ENCODE measurements around the gene TRAPPC2B.

Gene TRAPPC2B

DNA sequence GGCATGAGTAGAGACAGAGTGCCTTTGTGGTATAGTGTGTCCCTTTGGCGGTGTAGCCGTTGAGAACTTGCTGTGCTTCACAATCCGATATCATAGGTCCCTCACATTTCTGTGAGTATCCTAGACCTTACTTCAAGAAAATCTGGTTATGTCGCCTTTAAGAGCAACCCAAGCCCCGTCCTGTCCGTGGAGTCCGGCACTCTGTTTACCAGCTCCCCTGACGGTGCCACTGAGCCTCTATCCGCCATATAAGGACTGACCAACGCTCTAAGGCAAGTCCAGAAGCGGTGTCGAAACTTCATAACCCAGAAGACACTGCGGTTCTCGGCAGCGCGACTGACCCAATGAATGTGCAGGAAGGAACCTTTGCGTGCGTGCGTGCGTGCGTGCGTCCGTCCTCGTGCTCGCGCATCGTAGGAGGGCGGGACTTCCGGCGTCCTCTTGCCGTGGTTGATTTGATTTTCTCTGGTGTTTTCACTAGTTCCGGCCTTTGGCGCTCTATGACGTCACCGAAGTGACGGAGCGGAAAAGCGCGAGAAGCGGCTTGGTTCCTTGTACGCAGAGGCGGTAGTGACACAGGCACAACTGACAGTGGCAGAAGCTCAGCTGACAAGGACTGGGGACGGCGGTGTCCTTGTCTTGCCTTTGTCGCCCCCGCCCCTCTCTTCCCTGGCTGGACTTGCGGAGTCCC, at the start of gene TRAPPC2B, which contains the start of gene ZNF547:
Gene TRAPPC2B, plus strand, starts transcription at position 555 of the 691 bp plus-strand sequence. CDS start 1,283 bp downstream, outside the sequence.
Gene ZNF547, plus strand, starts transcription at position 555 of the 691 bp plus-strand sequence. CDS start 5,005 bp downstream, outside the sequence.
- DNase-seq (ENCODE audit: low spot score), result peak; percentile 99

DNA sequence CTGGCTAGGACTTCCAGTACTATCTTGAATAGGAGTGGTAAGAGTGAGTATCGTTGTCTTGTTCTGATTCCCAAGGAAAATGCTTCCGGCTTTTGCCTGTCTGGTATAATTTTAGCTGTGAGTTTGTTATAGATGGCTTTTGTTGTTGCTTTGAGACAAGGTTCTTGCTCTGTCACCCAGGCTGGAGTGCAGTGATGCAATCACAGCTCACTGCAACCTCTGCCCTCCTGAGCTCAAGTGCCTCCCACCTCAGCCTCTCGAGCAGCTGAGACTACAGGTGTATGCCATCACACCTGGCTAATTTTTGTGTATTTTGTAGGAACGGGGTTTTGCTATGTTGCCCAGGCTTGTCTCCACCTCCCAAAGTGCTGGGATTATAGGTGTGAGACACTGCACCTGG, 49.2 kb upstream of the TRAPPC2B start:
- no peak for DNase-seq (ENCODE audit: low spot score)

DNA sequence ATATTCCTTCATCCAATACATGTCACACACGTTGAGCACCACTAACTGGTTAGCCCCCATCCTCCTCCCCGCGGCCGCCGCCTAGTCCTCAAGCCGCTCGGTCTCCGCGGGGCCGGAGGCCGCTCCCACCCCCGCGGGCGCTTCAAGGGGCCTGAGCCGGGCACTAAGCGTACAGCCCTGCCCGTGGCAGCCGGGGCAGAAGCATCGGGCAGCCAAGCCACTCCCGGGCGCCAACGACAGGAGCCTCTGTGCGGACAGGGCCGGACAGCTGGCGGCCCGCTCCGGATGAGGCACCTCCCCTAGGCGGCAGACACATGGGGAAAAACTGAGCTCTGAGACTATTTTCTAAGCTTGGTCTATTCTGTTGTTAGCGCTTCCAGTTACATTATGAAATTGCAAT, 45.8 kb upstream of the TRAPPC2B start:
- no peak for DNase-seq (ENCODE audit: low spot score)

DNA sequence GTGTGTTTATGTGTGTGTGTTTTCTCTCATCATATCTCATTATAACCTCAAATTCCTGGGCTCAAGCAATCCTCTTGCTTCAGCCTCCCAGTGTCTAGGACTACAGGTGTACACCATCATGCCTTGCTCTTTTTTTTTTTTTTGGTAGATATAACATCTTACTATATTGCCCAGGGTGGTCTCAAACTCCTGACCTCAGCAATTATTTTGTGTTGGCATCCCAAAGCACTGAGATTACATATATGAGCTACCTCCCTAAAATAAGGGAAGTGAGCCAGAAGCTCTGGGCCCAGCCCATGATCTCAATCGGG, 43.5 kb upstream of the TRAPPC2B start:
- no peak for DNase-seq (ENCODE audit: low spot score)

DNA sequence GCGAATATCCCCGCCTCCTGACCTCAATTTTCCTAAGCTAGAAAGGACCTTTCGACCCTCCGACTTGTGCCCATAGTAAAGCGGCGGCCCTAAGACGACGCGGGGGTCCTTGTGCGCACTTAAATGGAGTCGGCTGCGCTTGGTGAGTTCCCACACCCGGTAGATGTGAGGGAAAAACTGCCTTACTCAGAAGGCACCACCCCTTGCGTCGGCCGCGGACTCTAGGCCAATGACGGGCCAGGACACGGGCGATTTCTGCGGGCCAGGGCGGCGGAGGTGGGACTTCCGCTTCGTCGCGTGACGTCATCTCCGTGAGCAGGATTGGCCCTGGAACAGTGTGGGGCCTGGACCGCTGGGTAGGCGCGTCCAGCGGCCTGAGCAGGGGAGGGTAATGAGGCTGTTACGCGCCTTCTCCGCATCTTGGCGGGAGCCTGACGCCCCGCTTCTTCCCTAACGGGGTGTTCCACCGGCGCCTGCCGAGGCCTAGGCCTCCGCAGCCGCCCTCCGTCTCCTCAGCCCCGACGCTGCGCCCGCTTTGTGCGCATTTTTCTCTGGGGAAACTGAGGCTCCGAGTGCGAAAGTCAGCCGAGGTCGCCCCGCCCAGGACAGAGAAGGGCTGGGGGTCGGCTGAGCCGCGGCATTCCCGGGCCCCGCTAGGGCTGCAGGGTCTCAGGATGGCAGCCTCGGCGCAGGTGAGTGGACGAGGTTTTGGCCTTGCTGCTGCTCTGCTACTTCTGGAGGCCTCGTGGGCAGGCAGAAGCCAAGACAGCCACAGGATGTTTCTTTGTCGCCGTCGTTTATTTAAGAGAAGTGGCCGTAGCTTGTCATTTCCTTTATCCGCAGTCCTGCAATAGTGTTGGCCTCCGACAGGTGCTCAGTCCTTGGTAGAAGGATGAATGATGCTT, 42.9 kb upstream of the TRAPPC2B start, which contains the start of gene ZNF543:
Gene ZNF543, plus strand, starts transcription at position 293 of the 905 bp plus-strand sequence. Its CDS starts 382 bp downstream, at position 675.
- DNase-seq (ENCODE audit: low spot score), result peak; percentile 91

DNA sequence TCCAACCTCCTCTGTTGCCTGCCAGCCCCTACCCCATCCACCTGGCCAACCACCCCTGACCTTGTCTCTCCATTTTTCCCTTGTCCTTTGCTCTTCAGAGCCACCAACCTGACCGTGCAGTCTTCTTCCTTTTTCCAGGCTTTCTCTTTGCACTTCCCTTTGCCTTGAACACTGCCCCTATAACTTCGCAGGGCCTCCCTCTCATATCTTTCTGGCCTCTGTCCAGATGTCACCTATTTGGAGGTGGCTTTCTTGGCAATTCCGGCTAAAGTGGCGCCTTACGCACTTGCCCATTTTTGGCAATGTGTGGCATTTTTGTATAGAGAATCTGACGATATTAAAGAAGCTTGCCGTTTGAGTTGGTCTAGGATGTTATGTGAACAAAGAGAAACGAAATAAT, 42.2 kb upstream of the TRAPPC2B start:
- DNase-seq (ENCODE audit: low spot score), result no peak

DNA sequence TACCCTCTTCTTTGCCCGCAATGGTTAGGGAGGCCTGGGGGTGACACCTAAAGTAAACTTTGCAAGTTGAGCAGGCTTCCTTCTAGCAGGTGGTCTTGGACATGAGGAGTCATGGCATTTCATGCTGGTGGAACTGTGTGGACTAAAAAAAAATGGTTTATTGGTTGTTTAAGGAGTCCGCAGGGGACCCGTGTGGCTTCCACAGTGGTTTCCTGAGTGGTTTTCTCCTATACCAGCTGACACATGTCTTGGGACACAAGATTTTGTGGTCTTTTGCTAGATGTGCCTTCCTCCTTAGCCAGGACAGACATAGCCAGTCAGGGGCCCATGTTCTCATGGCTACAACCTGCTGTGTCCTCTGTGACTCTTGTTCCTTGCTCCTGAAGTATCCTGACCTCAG, 41.6 kb upstream of the TRAPPC2B start:
- DNase-seq (ENCODE audit: low spot score), result no peak

DNA sequence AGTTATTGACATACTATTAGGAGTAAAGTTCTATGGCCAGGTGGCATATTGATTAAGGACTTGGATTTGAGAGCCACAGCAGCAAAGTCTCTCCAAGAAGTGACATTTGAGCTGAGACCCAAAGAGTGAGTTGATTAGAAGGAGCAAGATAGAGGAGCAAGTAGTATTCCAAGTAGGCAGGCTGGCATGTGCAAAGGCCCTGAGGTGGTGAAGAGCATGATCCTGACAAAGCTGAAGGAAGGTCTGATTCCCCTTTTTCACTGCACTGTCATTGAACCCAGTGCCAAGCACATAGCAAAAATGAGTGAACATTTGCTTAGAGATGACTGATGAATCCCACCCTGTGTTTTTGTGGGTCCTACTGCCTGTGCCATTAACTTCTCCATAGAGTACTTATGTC, 38.4 kb upstream of the TRAPPC2B start:
- no peak for DNase-seq (ENCODE audit: low spot score)

DNA sequence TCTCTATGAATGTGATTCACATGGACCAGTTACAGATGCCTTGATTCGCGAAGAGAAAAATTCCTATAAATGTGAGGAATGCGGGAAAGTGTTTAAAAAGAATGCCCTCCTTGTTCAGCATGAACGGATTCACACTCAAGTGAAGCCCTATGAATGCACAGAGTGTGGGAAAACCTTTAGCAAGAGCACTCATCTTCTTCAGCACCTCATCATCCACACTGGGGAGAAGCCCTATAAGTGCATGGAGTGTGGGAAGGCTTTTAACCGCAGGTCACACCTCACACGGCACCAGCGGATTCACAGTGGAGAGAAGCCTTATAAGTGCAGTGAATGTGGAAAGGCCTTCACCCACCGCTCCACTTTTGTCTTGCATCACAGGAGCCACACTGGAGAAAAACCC, 35.4 kb upstream of the TRAPPC2B start:
- DNase-seq (ENCODE audit: low spot score), result no peak

DNA sequence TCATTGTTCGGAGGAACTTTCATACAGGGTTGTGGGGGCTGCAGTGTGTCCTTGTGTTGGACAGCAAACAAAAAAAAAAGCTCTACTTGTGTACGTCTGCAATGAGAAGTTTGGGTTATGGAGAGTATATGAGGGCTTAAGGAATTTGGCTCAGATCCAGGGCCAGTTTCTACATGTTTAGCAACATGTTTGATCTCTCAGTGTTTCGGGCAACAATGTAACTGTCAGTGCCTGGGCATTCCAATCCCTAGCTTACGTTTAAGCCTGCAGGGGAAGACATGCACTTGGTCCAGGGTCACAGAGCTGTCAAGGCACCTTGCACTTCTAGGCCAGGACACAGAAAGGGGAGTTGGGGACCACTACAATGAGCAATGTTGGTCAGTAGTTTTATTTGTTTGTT, 29.2 kb upstream of the TRAPPC2B start:
- no peak for DNase-seq (ENCODE audit: low spot score)

DNA sequence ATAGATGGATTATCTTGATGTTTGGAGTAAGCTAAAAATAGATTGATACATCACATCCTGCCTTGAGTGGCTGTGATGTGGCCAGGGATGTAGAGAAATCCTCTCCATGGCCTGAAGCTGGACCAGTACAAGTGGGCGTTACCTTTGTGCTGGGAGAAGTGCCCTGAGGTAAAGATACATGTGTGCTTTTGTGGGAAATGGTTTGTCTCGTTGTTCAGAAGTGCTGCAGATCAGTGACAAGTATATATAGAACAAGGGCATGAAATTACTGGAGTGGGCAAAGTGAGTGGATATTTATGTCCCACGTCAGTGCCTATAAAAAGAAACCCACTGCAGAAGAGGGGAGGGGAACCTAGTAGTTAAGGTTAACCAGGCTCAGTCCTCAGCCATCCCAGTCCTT, 24.5 kb upstream of the TRAPPC2B start:
- no peak for DNase-seq (ENCODE audit: low spot score)

DNA sequence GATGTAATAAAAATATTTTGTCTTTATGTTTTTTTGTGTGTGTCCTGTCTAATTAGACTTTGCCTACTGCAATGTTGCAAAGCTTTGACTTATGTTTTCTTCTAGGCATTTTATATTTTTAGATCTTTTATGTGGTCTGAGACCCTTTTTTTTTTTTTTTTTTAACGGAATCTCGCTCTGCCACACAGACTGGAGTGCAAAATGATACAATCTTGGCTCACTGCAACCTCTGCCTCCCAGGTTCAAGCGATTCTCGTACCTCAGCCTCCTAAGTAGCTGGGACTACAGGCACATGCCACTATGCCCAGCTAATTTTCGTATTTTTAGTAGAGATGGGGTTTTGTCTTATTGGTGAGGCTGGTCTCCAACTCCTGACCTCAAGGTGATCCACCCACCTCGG, 20.8 kb upstream of the TRAPPC2B start:
- no peak for DNase-seq (ENCODE audit: low spot score)

DNA sequence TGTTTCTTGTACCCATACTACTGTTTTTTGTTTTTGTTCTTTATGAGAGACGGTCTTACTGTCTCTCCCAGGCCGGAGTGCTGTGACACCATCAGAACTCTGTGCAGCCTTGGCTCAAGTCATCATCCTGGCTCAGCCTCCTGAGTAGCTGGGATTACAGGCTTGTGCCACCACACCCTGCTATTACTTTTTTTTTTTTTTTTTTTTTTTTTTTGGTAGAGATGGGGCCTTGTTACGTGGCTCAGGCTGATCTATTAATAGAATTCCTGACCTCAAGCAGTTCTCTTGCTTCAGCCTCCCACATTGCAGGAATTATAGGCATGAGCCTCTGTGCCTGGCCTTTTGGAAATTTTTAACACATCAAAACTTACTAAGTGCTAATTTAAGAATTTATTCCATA, 15.2 kb upstream of the TRAPPC2B start:
- no peak for DNase-seq (ENCODE audit: low spot score)

DNA sequence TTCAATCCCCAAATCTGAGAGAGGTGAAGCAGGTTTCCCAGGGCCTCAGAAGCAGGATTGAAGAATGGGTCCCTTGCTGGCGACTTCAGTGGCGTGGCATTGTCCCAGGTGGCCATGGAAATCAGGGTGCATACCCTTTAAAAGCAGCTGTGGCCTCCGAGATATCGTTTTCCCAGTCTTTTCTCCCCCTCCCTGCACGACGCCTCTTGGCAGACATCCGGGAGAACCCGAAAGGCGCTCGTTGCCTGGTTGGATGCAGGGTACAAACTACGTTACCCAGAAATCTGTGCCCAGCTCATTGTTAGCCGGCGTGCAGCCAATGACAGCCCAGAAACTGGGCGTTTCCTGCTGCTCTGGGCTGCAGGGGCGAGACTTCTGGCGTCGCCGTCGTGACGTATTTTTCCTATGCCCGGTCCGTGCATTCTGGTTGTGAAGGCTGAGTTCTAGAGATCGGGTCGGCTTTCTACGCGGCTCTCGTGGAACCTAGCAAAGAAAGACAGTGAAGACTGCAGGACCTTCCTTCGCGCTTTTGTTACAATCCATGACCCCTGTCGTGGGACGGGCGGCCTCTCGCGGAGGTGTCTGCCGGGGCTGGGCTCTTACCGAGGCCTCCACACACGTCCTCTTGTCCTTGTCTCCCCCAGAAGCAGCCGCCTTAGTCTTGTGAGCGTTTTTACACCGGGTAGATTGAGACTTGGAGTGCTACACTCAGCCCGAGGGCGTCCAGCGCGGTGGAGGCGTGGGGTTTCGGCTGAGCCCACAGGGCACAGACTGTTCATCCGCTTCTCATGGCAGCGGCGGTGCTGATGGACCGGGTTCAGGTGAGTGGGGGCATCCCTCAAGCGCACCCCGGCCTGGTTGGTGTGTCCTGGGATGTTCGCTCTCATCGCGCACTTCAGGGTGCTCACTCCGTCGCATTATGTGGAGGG, 12.2 kb upstream of the TRAPPC2B start, which contains the start of gene ZNF304:
Gene ZNF304, plus strand, starts transcription at position 395 of the 929 bp plus-strand sequence. Its CDS starts 394 bp downstream, at position 789.
- DNase-seq (ENCODE audit: low spot score), result no peak

DNA sequence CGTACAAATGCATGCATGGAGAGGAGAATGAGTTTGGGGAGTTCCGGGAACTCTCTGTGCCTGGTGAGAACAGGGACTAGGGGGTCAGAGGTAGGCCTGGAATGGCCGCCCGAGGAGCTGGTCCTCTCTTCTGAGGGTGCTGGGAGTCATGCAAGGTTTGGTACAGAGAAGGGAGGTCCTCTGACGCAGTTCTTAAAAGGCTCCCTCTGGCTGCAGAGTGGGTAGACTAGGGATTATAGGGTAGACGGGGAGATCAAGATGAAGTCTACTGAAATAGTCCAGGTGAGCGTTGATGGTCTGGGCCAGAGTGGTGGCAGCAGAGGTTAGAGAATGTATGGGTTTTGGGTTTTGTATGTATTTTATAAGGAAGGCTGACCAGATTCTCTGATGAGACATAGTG, 11.5 kb upstream of the TRAPPC2B start:
- no peak for DNase-seq (ENCODE audit: low spot score)

DNA sequence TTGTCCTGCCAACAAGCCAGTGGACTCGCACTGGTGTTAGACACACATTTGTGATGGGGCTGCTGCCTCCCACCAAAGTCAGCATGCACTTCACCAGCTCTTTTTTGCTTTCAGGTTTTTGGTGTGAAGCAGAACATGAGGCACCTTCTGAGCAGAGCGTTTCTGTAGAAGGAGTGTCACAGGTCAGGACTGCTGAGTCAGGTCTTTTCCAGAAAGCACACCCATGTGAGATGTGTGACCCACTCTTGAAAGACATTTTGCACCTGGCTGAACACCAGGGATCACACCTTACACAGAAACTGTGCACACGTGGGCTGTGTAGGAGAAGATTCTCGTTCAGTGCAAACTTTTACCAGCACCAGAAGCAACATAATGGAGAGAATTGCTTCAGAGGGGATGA, 7.4 kb upstream of the TRAPPC2B start:
- DNase-seq (ENCODE audit: low spot score), result no peak

DNA sequence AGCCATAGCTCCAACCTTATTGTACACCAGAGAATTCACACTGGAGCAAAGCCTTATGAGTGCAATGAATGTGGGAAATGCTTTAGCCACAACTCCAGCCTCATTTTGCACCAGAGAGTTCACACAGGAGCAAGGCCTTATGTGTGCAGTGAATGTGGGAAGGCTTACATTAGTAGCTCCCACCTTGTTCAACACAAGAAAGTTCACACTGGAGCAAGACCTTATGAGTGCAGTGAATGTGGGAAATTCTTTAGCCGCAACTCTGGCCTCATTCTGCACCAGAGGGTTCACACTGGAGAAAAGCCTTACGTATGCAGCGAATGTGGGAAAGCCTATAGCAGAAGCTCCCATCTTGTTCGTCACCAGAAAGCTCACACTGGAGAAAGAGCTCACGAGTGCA, 5.9 kb upstream of the TRAPPC2B start:
- DNase-seq (ENCODE audit: low spot score), result no peak

DNA sequence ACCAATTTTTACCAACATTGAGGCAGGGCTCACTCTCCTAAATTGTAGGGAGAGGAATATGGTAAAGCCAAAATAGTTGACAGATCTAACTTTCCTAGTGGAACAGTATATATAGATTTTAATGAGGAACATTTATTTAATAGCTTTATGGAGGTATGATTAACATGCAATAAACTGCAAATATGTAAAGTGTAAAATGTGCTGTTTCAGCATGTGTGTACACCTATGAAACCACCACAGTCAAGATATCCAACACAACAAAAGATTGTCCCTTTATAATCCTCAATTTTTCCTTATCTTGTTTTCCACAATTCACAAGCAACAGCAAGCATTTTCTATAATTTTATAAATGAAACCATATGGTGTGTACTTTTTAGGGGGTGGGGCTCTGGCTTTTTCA, 4.1 kb upstream of the TRAPPC2B start:
- no peak for DNase-seq (ENCODE audit: low spot score)

DNA sequence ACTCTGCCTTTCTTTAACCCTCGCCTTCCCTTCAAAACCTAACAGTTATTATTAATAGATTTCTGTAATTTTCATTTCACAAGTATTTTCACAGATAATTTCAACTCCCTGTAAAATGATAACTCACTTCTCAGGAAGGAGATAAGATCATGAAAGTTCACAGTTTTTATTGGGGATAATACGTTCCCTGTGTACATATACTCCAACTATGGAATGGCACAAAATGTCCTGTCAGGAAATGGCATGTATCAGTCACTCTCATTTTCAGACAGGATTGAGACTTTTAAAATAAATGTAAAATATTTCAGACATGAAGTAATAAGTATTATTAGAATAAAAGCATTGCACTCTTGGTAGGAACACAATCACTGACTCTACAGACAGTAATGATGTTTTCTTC, 932 bp upstream of the TRAPPC2B start:
- no peak for DNase-seq (ENCODE audit: low spot score)

DNA sequence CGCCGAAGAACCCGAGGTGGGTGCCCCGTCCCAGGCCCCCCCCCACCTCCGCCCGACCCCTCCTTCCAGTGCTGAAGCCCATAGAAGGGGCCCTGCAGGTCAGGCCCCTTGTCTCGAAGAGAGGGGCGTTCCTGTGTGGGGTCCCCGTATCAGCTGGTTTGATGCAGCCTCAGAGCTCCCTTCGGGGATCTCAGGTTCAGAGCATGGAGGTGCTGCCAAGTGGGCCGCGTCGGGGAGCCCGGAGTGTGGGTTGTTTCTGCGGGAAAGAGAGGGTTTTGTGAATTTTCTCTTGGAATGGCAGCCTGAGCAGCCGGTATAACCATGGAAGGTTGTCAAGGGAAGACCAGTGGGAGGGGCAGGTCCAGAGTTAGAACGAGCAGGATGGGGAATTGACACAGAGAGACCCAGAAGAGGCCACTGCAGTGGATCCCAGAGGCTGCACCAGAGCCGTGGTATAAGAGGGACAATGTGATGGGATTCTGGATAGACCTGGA, 384 bp downstream of the TRAPPC2B start:
- no peak for DNase-seq (ENCODE audit: low spot score)

DNA sequence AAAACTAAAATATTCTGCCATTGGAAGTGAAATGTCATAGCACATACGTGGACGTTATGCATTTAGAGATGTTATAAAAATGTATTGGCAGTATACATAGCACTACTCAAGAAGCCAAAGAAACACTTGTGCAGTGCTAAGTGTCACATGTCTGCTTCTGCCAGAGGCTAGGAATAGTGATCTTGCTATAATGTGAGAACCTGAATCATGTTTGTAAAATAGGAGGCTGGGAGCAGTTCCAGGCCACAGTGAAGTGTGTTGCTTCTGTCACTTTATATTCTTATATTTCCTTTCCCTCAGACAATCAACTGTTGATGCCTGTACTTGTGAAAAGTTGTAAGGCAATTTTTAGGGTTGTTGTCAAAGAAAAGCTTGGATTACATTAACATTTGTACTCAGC, 3.4 kb downstream of the TRAPPC2B start:
- DNase-seq (ENCODE audit: low spot score), result no peak

DNA sequence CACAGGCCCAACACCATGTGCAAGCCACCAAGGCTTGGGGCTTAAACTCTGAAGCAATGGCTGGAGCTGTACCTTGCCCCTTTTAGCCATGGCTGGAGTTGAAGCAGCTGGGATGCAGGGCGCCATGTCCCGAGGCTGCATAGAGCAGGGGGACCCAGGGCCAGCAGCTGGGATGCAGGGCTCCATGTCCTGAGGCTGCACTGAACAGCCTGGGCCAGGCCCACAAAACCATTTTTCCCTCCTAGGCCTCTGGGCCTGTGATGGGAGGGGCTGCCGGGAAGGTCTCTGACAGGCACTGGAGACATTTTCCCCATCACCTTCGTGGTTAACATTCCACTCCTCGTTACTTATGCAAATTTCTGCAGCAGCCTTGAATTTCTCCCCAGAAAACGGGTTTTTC, 10.8 kb downstream of the TRAPPC2B start:
- no peak for DNase-seq (ENCODE audit: low spot score)
